ENCODE results near the gene FIS1. TPM values are rescaled to one million over a fixed set of nuclear protein-coding genes. Genes with fewer than 3 reads are reported as not detected.
A peak's percentile ranks its signal among the peaks of the same experiment; 100 is the strongest.

Gene FIS1
- polyA plus RNA-seq, 1 of the 3 experiments (the other 2 are of a cell fraction) = 1,313 TPM

DNA sequence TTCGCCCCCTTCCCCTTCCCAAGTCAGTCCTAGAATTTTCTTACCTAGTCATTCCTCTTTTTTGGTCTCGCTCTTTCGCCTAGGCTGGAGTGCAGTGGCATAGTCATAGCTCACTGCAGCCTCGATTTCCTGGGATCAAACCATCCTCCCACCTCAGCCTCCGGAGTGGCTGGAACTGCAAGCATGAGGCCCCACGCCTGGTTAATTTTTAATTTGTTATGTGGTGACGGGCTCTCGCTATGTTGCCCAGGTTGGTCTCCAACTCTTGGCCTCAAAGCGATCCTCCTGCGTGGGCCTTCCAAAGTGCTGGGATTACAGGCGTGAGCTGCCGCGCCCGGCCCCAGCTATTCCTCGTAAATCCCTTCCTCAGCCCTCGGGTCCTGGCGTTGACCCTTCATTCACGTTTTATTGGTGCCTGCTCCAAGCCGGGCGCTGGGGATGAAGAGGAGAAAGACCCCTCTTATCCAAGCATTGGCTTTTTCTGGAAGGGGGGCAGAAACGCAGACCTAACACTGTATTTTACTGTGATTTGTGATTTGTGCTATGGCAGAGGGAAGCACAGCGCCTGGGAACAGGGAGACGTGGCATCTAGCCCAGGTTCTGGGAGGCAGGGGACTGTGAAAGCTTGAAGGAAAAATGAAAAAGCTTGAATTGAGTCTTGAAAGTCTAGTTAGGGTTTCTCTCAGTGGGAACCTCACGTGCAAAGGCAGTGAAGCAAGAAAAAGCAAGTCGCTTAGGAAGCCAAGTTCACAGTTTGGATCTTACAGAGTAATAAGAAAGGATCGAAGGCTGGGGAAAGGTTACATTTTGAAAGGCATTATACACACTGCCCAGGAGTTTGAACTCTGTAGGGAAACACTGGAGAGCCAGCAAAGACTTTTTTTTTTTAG is 26.4 kb downstream of the FIS1 start:
- H3K4me2 ChIP-seq = peak overlapping the region; percentile 95
- DNase-seq = no peak
- H4K20me1 ChIP-seq (ENCODE audit: insufficient read depth) = peaks cover 7% of the 10 kb centered on the region
- peak overlapping the region; percentile 66 to 84 for H3K4me3 ChIP-seq (ENCODE audit: low read depth in 2 of 2, low read length in 1 of 2)
- no peaks in the 10 kb centered on the region for H3K9me2 ChIP-seq
- H2AFZ ChIP-seq (ENCODE audit: low read depth) = peak overlapping the region; percentile 77; the same call in 1 of the 2 replicates
- peak overlapping the region in 1 of 2 experiments; percentile 95; a peak in 3 of 4 replicates for H3K27ac ChIP-seq (ENCODE audit: low read depth in 2 of 2, low read length in 1 of 2)
- no peaks in the 10 kb centered on the region for H3K27me3 ChIP-seq (ENCODE audit: insufficient read depth)
- peaks cover 9 to 28% of the 10 kb centered on the region in 2 experiments for H3K36me3 ChIP-seq (replicated peaks in 1 of 2; ENCODE audit: control insufficient read depth in 1 of 2, insufficient read depth in 2 of 2, low read length in 1 of 2)
- H3K79me2 ChIP-seq (ENCODE audit: insufficient read depth) = peaks cover 79% of the 10 kb centered on the region
- peaks cover 8 to 27% of the 10 kb centered on the region in 2 experiments; a peak in 2 of 4 replicates for H3K4me1 ChIP-seq (ENCODE audit: control insufficient read depth in 1 of 2, insufficient read depth in 2 of 2, low read depth in 1 of 2, low read length in 1 of 2)
- peak overlapping the region; percentile 65 for H3K9ac ChIP-seq
- H3K9me3 ChIP-seq = no peaks in the 10 kb centered on the region
- ChIA-PET CTCF (interaction anchor here (0.7 to 7.6 kb wide), 22 partner anchors 10 to 512 kb away, joined by 3 to 60 read pairs (median 5); partner anchors contain the start of genes AP1S1, FIS1, MOGAT3 and POP7), POLR2A (interaction anchor here (0.6 to 4.1 kb wide), 20 partner anchors 8 to 344 kb away, joined by 3 to 38 read pairs (median 5); partner anchors contain the start of genes CLDN15, FIS1, SRRT and UFSP1)
- H3F3A ChIP-seq (replicated peaks; ENCODE audit: insufficient read depth) = no peaks in the 10 kb centered on the region
- no peak for TF ChIP-seq FOSL2 (IDR thresholded peaks at IDR 0.05; ENCODE audit: borderline replicate concordance, low read depth)
- TF ChIP-seq RAD21 (IDR thresholded peaks at IDR 0.05; ENCODE audit: low read length) = no peak
- no peak for TF ChIP-seq JUND (IDR thresholded peaks at IDR 0.05)
- peak; percentile 55; the same call in 1 of the 2 replicates for TF ChIP-seq MXI1 (IDR thresholded peaks at IDR 0.05; ENCODE audit: low read depth, low read length)
- no peak for TF ChIP-seq GATA2 (CRISPR knock-in tag; IDR thresholded peaks at IDR 0.05)
- WGBS (ENCODE audit: low lambda C conversion rate) = 3% methylated on average over 24 of the region's 26 CpGs

DNA sequence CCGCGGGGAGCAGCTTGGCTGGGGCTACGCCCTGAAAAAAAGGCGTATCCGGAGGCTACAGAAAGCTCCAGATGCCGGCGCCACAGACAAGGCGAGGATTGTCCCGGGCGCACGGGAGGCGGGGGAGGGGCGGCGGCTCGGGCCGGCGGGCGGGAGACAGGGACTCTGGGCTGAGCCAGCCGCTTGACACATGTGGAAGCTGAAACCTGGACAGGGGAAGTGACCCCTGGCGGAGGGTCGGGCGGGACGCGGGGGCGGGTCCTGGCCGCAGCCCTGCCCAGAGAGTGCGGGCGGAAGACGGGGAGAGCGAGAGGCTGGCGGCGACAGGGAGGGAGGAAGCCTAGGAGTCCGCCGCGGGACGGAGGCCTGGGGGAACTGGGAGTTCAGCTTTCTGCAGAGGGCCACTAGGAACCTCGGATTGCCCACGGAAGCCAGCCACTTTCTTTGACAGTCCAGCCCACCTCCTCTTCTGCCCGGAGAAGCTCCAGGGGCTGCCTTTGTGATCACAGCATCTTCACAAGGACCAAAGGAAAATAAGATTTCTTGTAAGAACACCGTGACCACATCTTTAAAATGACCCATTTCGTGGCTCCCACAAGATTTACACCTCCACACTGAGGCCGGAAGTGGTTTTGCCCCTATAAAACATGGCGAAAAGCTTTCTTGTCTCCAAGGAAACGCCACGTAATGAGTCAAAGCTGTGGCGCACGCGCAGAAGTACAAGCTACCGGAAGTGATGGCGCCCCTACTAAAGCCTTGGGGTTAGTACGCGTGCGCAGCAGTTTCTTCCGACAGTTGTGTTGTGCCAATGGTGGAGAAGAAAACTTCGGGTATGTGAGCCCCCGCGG is 27.3 kb downstream of the FIS1 start, which contains the start of the genes PLOD3 and ZNHIT1:
PLOD3 (minus strand) TSS at position 194 of the 848 bp plus-strand sequence. CDS start 307 bp downstream, outside the sequence.
ZNHIT1 (plus strand) TSS at position 778 of the 848 bp plus-strand sequence; CDS start at position 809, 31 bp downstream.
- H2AFZ ChIP-seq (ENCODE audit: low read depth) = peak within 1 kb of the TSS; percentile 77
- no peaks in the 10 kb centered on the region for H3K9me2 ChIP-seq
- peaks cover 5% of the 10 kb centered on the region for H4K20me1 ChIP-seq (ENCODE audit: insufficient read depth)
- peak; percentile 100 for DNase-seq
- H3K9me3 ChIP-seq = no peaks in the 10 kb centered on the region
- H3F3A ChIP-seq (replicated peaks; ENCODE audit: insufficient read depth) = no peaks in the 10 kb centered on the region
- H3K9ac ChIP-seq = peak within 1 kb of the TSS; percentile 81
- ChIA-PET POLR2A (interaction anchor here (0.6 to 4.1 kb wide), 26 partner anchors 8 to 1116 kb away, joined by 3 to 38 read pairs (median 4); partner anchors contain the start of genes AP4M1, CLDN15, FIS1 and MCM7), CTCF (interaction anchor here (0.7 to 7.6 kb wide), 25 partner anchors 9 to 512 kb away, joined by 3 to 60 read pairs (median 5); partner anchors contain the start of genes AP1S1, FIS1, MOGAT3 and POP7)
- peak within 1 kb of the TSS; percentile 66 to 84 for H3K4me3 ChIP-seq (ENCODE audit: low read depth in 2 of 2, low read length in 1 of 2)
- H3K4me2 ChIP-seq = peak within 1 kb of the TSS; percentile 95
- under 1% methylated on average over 35 of the region's 57 CpGs for WGBS (ENCODE audit: low lambda C conversion rate)
- no peaks in the 10 kb centered on the region for H3K27me3 ChIP-seq (ENCODE audit: insufficient read depth)
- peaks cover 8 to 27% of the 10 kb centered on the region in 2 experiments; a peak in 2 of 4 replicates for H3K4me1 ChIP-seq (ENCODE audit: control insufficient read depth in 1 of 2, insufficient read depth in 2 of 2, low read depth in 1 of 2, low read length in 1 of 2)
- H3K27ac ChIP-seq (ENCODE audit: low read depth in 2 of 2, low read length in 1 of 2) = peak within 1 kb of the TSS; percentile 93 to 95
- peaks cover 9 to 20% of the 10 kb centered on the region in 2 experiments for H3K36me3 ChIP-seq (replicated peaks in 1 of 2; ENCODE audit: control insufficient read depth in 1 of 2, insufficient read depth in 2 of 2, low read length in 1 of 2)
- H3K79me2 ChIP-seq (ENCODE audit: insufficient read depth) = peaks cover 79% of the 10 kb centered on the region
- TF ChIP-seq NFIC (IDR thresholded peaks at IDR 0.05; ENCODE audit: borderline replicate concordance) = no peak
- TF ChIP-seq EP300 (IDR thresholded peaks at IDR 0.05; ENCODE audit: borderline replicate concordance in 1 of 2, low read depth in 1 of 2, low read length in 1 of 2) = peak in 1 of 2 experiments; percentile 35; a peak in 1 of 4 replicates
- TF ChIP-seq RFX5 (IDR thresholded peaks at IDR 0.05; ENCODE audit: low read length) = 0 out of 2 replicates have a peak, but pooled peaks have one; percentile 44
- TF ChIP-seq FOSL2 (IDR thresholded peaks at IDR 0.05; ENCODE audit: borderline replicate concordance, low read depth) = no peak; the same call in 1 of the 2 replicates
- TF ChIP-seq NRF1 (IDR thresholded peaks at IDR 0.05; ENCODE audit: low read depth, low read length) = peak; percentile 97
- TF ChIP-seq MEF2A (IDR thresholded peaks at IDR 0.05; ENCODE audit: borderline replicate concordance, low read depth) = no peak
- peak; percentile 99 for TF ChIP-seq YY1 (IDR thresholded peaks at IDR 0.05; ENCODE audit: low read depth)
- TF ChIP-seq TCF12 (IDR thresholded peaks at IDR 0.05) = peak; percentile 31; the same call in 1 of the 2 replicates
- no peak for TF ChIP-seq EZH2phosphoT487 (IDR thresholded peaks at IDR 0.05; ENCODE audit: borderline replicate concordance, low read depth)
- peak; percentile 60; the same call in 1 of the 2 replicates for TF ChIP-seq TAF1 (IDR thresholded peaks at IDR 0.05; ENCODE audit: borderline replicate concordance, low read depth, low read length)
- peak; percentile 84 for TF ChIP-seq CHD2 (IDR thresholded peaks at IDR 0.05; ENCODE audit: low read length, partially characterized antibody)
- TF ChIP-seq RAD21 (IDR thresholded peaks at IDR 0.05; ENCODE audit: low read length) = no peak
- TF ChIP-seq GABPA (IDR thresholded peaks at IDR 0.05; ENCODE audit: low read depth) = peak; percentile 87
- TF ChIP-seq, protein P1, sequence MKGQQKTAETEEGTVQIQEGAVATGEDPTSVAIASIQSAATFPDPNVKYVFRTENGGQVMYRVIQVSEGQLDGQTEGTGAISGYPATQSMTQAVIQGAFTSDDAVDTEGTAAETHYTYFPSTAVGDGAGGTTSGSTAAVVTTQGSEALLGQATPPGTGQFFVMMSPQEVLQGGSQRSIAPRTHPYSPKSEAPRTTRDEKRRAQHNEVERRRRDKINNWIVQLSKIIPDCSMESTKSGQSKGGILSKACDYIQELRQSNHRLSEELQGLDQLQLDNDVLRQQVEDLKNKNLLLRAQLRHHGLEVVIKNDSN (IDR thresholded peaks at IDR 0.05; ENCODE audit: borderline replicate concordance, low read depth) = no peak; the same call in 1 of the 2 replicates
- no peak for TF ChIP-seq TEAD4 (IDR thresholded peaks at IDR 0.05; ENCODE audit: borderline replicate concordance, insufficient read depth)
- no peak for TF ChIP-seq RXRA (IDR thresholded peaks at IDR 0.05; ENCODE audit: borderline replicate concordance, low read depth)
- peak; percentile 7; the same call in 1 of the 2 replicates for TF ChIP-seq SMC3 (IDR thresholded peaks at IDR 0.05; ENCODE audit: low read depth, low read length)
- TF ChIP-seq, protein P2, sequence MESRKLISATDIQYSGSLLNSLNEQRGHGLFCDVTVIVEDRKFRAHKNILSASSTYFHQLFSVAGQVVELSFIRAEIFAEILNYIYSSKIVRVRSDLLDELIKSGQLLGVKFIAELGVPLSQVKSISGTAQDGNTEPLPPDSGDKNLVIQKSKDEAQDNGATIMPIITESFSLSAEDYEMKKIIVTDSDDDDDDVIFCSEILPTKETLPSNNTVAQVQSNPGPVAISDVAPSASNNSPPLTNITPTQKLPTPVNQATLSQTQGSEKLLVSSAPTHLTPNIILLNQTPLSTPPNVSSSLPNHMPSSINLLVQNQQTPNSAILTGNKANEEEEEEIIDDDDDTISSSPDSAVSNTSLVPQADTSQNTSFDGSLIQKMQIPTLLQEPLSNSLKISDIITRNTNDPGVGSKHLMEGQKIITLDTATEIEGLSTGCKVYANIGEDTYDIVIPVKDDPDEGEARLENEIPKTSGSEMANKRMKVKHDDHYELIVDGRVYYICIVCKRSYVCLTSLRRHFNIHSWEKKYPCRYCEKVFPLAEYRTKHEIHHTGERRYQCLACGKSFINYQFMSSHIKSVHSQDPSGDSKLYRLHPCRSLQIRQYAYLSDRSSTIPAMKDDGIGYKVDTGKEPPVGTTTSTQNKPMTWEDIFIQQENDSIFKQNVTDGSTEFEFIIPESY (IDR thresholded peaks at IDR 0.05; ENCODE audit: borderline replicate concordance, low read depth) = peak; percentile 6; the same call in 1 of the 2 replicates
- no peak; the same call in 1 of the 2 replicates for TF ChIP-seq JUND (IDR thresholded peaks at IDR 0.05)

Measured in SK-N-SH (cell line).